ENCODE results near the gene PLXNB2.
A peak's percentile ranks its signal among the peaks of the same experiment; 100 is the strongest.

PLXNB2 gene

GRCh38 chr22:50261615-50262459 is 45.6 kb downstream of the PLXNB2 start, which contains the start of gene MAPK12:
Gene MAPK12 (minus strand): TSS chr22:50261683. CDS start chr22:50261509, 174 bp downstream.
- DNase-seq: no peak

GRCh38 chr22:50260801-50261614 is 46.4 kb downstream of the PLXNB2 start:
- peak; percentile 71 for DNase-seq

- no peak for DNase-seq
Measured at GRCh38 chr22:50260434-50260800, 47.0 kb downstream of the PLXNB2 start.

GRCh38 chr22:50259302-50259701 is 48.1 kb downstream of the PLXNB2 start:
- no peak for DNase-seq

- no peak for DNase-seq
Measured at GRCh38 chr22:50258361-50259292, 48.8 kb downstream of the PLXNB2 start.

GRCh38 chr22:50257451-50258360 is 49.7 kb downstream of the PLXNB2 start:
- DNase-seq: no peak

GRCh38 chr22:50257041-50257440 is 50.4 kb downstream of the PLXNB2 start:
- DNase-seq: no peak

GRCh38 chr22:50256258-50256862 is 51.1 kb downstream of the PLXNB2 start:
- DNase-seq: no peak

GRCh38 chr22:50255607-50256006 is 51.8 kb downstream of the PLXNB2 start:
- no peak for DNase-seq

- no peak for DNase-seq
Measured at GRCh38 chr22:50255099-50255498, 52.3 kb downstream of the PLXNB2 start.

GRCh38 chr22:50253941-50254340 is 53.5 kb downstream of the PLXNB2 start:
- DNase-seq: no peak

GRCh38 chr22:50253046-50253915 is 54.2 kb downstream of the PLXNB2 start:
- DNase-seq: no peak

GRCh38 chr22:50252082-50253045 is 55.1 kb downstream of the PLXNB2 start:
- DNase-seq: peak; percentile 76

- DNase-seq: no peak
Measured at GRCh38 chr22:50251477-50252081, 55.9 kb downstream of the PLXNB2 start.

GRCh38 chr22:50250555-50251476 is 56.6 kb downstream of the PLXNB2 start, which contains the start of gene HDAC10:
Gene HDAC10 (minus strand): TSS chr22:50251265. CDS start chr22:50251032, 233 bp downstream.
- DNase-seq: peak; percentile 85

GRCh38 chr22:50250249-50250554 is 57.2 kb downstream of the PLXNB2 start:
- DNase-seq: no peak
